ENCODE measurements around the gene YLPM1. TPM values are rescaled to one million over a fixed set of nuclear protein-coding genes. Genes with fewer than 3 reads are reported as not detected.

The YLPM1 gene
- total and polyA plus RNA-seq, 10 of the 15 experiments (the other 5 are each of a cell fraction or from before 2014, with no cell fraction given) = 11.1 to 48.2 (median 18.0) TPM

GRCh38 chr14:74841230-74842207, 78.4 kb downstream of the YLPM1 start (continued):
- TF ChIP-seq CEBPB (IDR thresholded peaks at IDR 0.05; ENCODE audit: borderline replicate concordance in 1 of 2, low read depth in 2 of 2, low read length in 2 of 2) (no peak), CTCF (IDR thresholded peaks at IDR 0.05 in 2 of 3, conservative IDR thresholded peaks at IDR 0.05 in 1 of 3; ENCODE audit: control insufficient read depth in 2 of 3, extremely low read depth in 1 of 3, insufficient read depth in 1 of 3, low read depth in 3 of 3, low read length in 3 of 3) (no peak), MYB (IDR thresholded peaks at IDR 0.05; ENCODE audit: borderline replicate concordance, low read depth, low read length) (no peak), CHD1 (IDR thresholded peaks at IDR 0.05; ENCODE audit: low read depth, low read length) (no peak), GATAD2B (conservative IDR thresholded peaks at IDR 0.05; ENCODE audit: low read depth) (peak; percentile 14; the same call in 1 of the 2 replicates), ZSCAN29 (IDR thresholded peaks at IDR 0.05) (no peak), IRF5 (IDR thresholded peaks at IDR 0.05; ENCODE audit: borderline replicate concordance) (no peak), WRNIP1 (IDR thresholded peaks at IDR 0.05; ENCODE audit: borderline replicate concordance, low read depth, low read length) (no peak), TAF1 (IDR thresholded peaks at IDR 0.05; ENCODE audit: borderline replicate concordance, low read depth, low read length) (no peak), BHLHE40 (IDR thresholded peaks at IDR 0.05; ENCODE audit: borderline replicate concordance in 1 of 2, low read depth in 2 of 2, low read length in 1 of 2) (peak; percentile 47 to 57; a peak in 1 of 4 replicates), PKNOX1 (IDR thresholded peaks at IDR 0.05) (peak; percentile 27; the same call in 1 of the 2 replicates), MXI1 (IDR thresholded peaks at IDR 0.05; ENCODE audit: low read depth, low read length) (no peak), TCF3 (IDR thresholded peaks at IDR 0.05; ENCODE audit: borderline replicate concordance, insufficient read depth, low read depth, low read length) (no peak), MAX (IDR thresholded peaks at IDR 0.05; ENCODE audit: low read depth, low read length) (no peak), MTA3 (IDR thresholded peaks at IDR 0.05; ENCODE audit: borderline replicate concordance, low read length) (peak; percentile 64; the same call in 1 of the 2 replicates), CBX5 (IDR thresholded peaks at IDR 0.05; ENCODE audit: low read depth) (no peak), RELB (IDR thresholded peaks at IDR 0.05; ENCODE audit: low read depth) (peak; percentile 69), E2F8 (IDR thresholded peaks at IDR 0.05; ENCODE audit: low read depth, partially characterized antibody) (no peak)
